ENCODE results near the gene DRAXIN.

DNA sequence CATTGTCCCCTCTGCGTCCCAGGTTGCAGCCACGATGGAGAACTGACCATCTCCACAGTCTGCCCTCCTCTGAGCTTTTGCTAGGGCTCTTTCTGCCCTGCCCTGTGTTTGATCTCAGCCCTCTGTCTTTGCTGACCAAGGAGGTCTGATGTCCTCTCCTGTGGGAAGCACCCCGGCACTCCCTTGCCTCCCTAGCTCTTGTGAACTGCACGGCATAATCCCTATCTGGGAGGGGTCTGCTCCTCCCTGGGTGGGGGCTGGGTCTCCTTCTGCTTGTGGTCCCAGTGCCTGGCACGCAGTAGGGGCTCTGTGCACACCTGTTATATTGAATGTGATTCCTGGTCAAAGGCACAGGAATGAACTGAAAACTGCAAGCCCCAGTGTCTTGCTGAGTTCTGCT is 2.4 kb downstream of the DRAXIN start:
- TF ChIP-seq, protein P1, sequence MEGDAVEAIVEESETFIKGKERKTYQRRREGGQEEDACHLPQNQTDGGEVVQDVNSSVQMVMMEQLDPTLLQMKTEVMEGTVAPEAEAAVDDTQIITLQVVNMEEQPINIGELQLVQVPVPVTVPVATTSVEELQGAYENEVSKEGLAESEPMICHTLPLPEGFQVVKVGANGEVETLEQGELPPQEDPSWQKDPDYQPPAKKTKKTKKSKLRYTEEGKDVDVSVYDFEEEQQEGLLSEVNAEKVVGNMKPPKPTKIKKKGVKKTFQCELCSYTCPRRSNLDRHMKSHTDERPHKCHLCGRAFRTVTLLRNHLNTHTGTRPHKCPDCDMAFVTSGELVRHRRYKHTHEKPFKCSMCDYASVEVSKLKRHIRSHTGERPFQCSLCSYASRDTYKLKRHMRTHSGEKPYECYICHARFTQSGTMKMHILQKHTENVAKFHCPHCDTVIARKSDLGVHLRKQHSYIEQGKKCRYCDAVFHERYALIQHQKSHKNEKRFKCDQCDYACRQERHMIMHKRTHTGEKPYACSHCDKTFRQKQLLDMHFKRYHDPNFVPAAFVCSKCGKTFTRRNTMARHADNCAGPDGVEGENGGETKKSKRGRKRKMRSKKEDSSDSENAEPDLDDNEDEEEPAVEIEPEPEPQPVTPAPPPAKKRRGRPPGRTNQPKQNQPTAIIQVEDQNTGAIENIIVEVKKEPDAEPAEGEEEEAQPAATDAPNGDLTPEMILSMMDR (IDR thresholded peaks at IDR 0.05; ENCODE audit: insufficient read depth, low read depth, low read length): no peak
- no peak for TF ChIP-seq EZH2 (IDR thresholded peaks at IDR 0.05; ENCODE audit: insufficient read depth, low read length)
